Colonic mucosa (tissue), 4 donors: Measurements from ENCODE around the gene NBEAL1. TPM values are rescaled to one million over a fixed set of nuclear protein-coding genes. Genes with fewer than 3 reads are reported as not detected.
"Not testable (repeated sequence)": the region's sequence is repeated elsewhere in the genome, so short reads cannot be mapped to it uniquely, and the experiment has no call there.

ENCODE experiments used
- DNase-seq: peaks from one replicate; pipeline ENCODE4 v3.0.0-alpha.2; 2020
- H3K27ac ChIP-seq: fragments of 200-600 bp; one replicate; pipeline ENCODE4 v1.8.0; 2021
- H3K27me3 ChIP-seq: fragments of 200-600 bp; one replicate; pipeline ENCODE4 v1.8.0; 2021
- H3K36me3 ChIP-seq: fragments of 200-600 bp; one replicate; pipeline ENCODE4 v1.8.0; 2021
- H3K4me1 ChIP-seq: fragments of 200-600 bp; one replicate; pipeline ENCODE4 v1.8.0; 2021; ENCODE audit warnings: mild to moderate bottlenecking
- H3K4me3 ChIP-seq: fragments of 200-600 bp; one replicate; pipeline ENCODE4 v1.8.0; 2021
- H3K9ac ChIP-seq, 2 donors: one replicate each; pipeline ENCODE4 v1.7.0; 2013; ENCODE audit warnings: control low read depth in 2 of 2, low read depth in 2 of 2, low read length in 2 of 2
- H3K9me3 ChIP-seq: fragments of 200-600 bp; one replicate; pipeline ENCODE4 v1.8.0; 2021
- intact Hi-C: fragments of 100-400 bp; cut with DNase I; formaldehyde crosslinking; loops from one replicate; pipeline ENCODE4 v1.14.1; 2022
- total RNA-seq, 2 donors: library from RNA; stranded (reverse); fragmentation: NEBNext Ultra II Directional in 1 of 2; extraction: Animal tissue kit (Norgen Biotek cat#: 25700) in 1 of 2; gene quantifications; one replicate each; pipeline ENCODE4 v1.2.1, GENCODE V29; 2021
- TF ChIP-seq, protein P1 (sequence below): fragments of 200-600 bp; IDR thresholded peaks from one replicate; pipeline ENCODE4 v1.8.0; 2022; ENCODE audit warnings: antibody characterized with exemption, mild to moderate bottlenecking
- donor health status: healthy.
- donor health status: DM: no; HTN: no; CAD: no.
- donor health status: DM: no; HTN: no; CAD: no.

NBEAL1 gene
- total RNA-seq = 10 to 100 TPM; 61.8 to 72.7 TPM

DNA sequence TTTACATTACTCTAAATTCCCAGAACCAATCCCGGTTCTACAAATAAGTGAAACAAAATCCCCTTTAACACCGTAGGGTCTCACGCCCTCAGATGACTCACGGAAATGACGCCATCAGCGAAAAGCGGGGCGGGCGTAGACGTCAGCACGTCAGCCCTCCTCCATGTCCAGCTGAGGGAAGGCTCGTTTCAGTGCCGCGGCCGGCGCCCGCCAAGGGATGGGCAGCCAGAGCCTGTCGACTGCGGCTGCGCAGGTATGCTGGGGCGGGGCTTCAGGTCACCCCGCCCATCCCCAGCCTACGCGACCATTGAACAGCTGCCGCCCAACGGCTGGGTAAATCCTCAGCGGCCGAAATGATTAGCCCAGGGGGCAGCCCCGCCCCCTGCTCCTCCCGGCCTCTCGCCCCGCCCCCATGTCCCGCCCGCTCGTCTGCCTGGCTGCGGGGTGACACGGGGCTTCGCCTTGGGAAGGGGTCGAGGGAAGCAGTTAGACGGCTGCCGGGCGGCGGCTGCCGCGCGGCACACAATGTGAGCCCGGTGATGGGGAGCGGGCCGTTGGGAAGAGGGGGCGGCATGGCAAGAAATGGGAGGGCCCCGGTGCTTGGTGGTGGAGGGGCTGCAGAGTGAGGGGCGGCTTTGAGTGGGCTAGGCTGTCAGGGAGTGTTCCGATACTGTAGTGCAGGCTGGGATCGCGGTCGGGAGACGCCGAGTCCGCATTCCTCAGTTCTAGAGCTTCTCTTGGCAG is at the start of gene NBEAL1:
Gene NBEAL1 (plus strand): TSS at position 420 of the 744 bp plus-strand sequence. CDS start 1,510 bp downstream, outside the sequence.
- H3K27ac ChIP-seq = peak within 1 kb of the TSS; percentile 93
- H3K9ac ChIP-seq = peak within 1 kb of the TSS; percentile 96 to 99
- H3K4me3 ChIP-seq = peak within 1 kb of the TSS; percentile 73
- H3K36me3 ChIP-seq = no peaks in the 10 kb centered on the region
- no peaks in the 10 kb centered on the region for H3K27me3 ChIP-seq
- TF ChIP-seq, protein P1, sequence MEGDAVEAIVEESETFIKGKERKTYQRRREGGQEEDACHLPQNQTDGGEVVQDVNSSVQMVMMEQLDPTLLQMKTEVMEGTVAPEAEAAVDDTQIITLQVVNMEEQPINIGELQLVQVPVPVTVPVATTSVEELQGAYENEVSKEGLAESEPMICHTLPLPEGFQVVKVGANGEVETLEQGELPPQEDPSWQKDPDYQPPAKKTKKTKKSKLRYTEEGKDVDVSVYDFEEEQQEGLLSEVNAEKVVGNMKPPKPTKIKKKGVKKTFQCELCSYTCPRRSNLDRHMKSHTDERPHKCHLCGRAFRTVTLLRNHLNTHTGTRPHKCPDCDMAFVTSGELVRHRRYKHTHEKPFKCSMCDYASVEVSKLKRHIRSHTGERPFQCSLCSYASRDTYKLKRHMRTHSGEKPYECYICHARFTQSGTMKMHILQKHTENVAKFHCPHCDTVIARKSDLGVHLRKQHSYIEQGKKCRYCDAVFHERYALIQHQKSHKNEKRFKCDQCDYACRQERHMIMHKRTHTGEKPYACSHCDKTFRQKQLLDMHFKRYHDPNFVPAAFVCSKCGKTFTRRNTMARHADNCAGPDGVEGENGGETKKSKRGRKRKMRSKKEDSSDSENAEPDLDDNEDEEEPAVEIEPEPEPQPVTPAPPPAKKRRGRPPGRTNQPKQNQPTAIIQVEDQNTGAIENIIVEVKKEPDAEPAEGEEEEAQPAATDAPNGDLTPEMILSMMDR = no peak
- intact Hi-C loops = no loop called here
- H3K9me3 ChIP-seq = no peaks in the 10 kb centered on the region
- peak; percentile 98 for DNase-seq
- H3K4me1 ChIP-seq = peaks cover 13% of the 10 kb centered on the region

DNA sequence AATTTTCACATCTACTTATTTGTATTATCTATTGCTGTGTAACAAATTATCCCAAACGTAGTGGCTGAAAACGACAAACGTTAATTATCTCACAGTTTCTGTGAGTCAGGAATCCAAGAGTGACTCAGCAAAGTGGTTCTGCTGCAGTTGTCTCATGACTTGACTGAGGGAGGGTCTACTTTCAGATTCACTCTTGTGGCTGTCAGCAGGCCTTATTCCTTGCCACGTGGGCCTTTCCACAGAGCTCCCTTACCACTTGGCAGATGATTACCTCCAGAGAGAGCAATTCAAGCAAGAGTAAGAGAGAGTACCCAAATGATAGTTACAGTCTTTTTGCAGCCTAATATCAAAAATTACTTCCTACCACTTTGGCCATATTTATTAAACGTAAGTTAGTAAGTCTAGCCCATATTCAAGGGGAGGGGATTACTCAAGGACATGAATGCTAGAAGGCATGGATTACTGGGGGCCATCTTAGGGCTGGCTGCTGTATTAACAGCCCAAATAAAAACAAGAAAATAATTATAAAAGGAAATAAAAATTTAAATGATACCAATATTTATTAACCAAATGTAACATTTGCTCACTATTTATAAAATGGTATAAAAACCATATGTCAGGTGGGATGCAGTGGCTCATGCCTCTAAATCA is 48.7 kb upstream of the NBEAL1 start:
- Histone ChIP-seq H3K4me1 (no peaks in the 10 kb centered on the region), H3K27me3 (no peaks in the 10 kb centered on the region), H3K9me3 (no peaks in the 10 kb centered on the region), H3K36me3 (no peaks in the 10 kb centered on the region), H3K27ac (no peak overlapping the region), H3K4me3 (no peak overlapping the region), H3K9ac (no peak overlapping the region)
- intact Hi-C loops = no loop called here
- TF ChIP-seq, protein P1 = no peak
- no peak for DNase-seq

DNA sequence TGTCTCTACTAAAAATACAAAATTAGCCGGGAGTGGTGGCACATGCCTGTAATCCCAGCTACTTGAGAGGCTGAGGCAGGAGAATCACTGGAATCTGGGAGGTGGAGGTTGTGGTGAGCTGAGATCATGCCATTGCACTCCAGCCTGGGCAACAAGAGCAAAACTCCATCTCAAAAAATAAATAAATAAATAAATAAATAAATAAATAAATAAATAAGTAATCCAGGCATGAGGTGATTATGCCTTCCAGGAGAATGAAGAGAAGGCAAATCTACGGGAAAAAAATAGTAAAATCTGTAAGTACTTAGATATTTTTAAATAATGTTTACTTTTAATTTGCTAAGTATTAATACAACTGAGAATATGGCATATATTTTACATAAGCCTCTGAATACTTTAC is 45.3 kb upstream of the NBEAL1 start:
- H3K9ac ChIP-seq, H3K9me3 ChIP-seq, H3K4me1 ChIP-seq, intact Hi-C loops, H3K36me3 ChIP-seq, H3K27me3 ChIP-seq, H3K4me3 ChIP-seq, H3K27ac ChIP-seq, DNase-seq: not testable (repeated sequence)

DNA sequence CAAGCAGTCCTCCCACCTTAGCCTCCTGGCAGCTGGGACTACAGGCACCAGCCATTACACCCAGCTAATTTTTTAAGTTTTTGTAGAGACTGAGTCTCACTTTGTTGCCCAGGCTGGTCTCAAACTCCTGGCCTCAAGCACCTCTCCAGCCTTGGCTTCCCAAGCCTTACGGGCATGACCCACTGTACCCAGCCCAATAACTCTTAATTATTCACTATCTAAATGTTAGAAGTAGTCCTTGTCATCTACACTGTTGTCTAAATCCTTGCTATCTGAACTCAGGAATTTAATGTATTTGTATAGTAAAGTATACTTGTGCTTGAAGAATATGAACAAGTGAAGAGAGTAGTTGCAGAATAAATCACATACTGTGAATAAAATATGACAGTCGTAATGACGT is 37.9 kb upstream of the NBEAL1 start:
- TF ChIP-seq, protein P1 = no peak
- intact Hi-C loops = no loop called here

DNA sequence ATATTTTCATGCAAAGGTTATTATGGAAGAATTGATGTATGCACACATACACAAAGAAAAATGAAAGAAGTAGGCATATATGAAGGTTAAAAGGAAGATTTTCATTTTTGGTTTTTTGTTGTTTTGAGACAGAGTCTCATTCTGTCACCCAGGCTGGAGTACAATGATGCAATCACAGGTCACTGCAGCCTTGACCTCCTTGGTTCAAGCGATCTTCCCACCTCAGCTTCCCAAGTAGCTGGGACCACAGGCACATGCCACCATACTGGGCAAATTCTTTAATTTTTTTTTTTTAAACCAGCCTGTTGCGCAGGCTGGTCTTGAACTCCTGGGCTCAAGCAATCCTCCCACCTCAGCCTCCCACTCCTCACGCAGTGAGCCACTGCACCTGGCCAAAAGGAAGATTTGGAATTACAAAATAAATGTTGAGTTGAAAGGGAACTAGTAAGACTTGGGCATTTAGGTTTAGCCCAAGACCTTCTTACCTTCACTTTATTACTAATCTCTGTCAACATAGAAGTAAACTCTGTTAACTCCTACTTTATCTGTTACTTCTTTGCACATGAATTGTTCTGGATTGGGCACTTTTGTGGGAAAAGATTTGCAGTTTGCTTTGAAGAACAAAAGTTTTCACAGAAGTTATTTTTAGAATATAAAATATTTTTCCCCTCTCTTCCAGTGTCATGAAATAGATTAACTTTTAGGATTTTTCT is 31.7 kb upstream of the NBEAL1 start:
- Histone ChIP-seq H3K27me3 (no peaks in the 10 kb centered on the region), H3K36me3 (no peaks in the 10 kb centered on the region), H3K9ac (no peak overlapping the region), H3K9me3 (no peaks in the 10 kb centered on the region), H3K27ac (no peak overlapping the region), H3K4me3 (no peak overlapping the region), H3K4me1 (no peaks in the 10 kb centered on the region)
- DNase-seq = no peak
- TF ChIP-seq, protein P1 = no peak
- intact Hi-C loops = no loop called here

More for the DNA sequence above, 37.9 kb upstream of the NBEAL1 start:
- Histone ChIP-seq H3K27me3 (no peaks in the 10 kb centered on the region), H3K36me3 (no peaks in the 10 kb centered on the region), H3K9me3 (no peaks in the 10 kb centered on the region), H3K9ac (no peak overlapping the region), H3K27ac (no peak overlapping the region), H3K4me3 (no peak overlapping the region), H3K4me1 (no peaks in the 10 kb centered on the region)
- DNase-seq = no peak
